ENCODE measurements around the gene EMP1.

DNA sequence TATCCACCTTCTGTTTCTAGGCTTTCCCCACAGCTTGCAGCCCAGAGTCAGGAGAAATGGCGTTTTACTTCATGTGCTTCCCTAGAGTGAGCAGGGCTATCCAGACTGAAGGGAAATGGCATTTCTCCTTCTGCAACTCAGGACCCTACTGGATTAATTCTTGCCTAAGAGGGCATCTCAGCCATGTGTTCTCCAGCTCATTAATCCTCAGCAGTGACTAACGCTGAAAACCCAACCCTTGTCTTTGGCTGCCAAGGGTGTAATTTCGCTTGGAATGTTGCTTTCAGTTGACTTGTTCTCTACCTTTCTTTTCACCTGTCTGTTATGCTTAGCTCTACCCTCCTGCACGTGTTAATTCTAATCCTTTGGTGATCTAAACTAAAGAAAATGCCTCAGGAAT, 21.0 kb upstream of the EMP1 start:
- TF ChIP-seq CSDC2 (CRISPR knock-in tag; IDR thresholded peaks at IDR 0.05) (no peak), PATZ1 (CRISPR knock-in tag; IDR thresholded peaks at IDR 0.05; ENCODE audit: borderline replicate concordance) (no peak), ZNF8 (CRISPR knock-in tag; IDR thresholded peaks at IDR 0.05) (no peak), ARNTL (CRISPR knock-in tag; IDR thresholded peaks at IDR 0.05; ENCODE audit: borderline replicate concordance, low read depth) (no peak), OSR1 (CRISPR knock-in tag; IDR thresholded peaks at IDR 0.05) (no peak), GLIS3 (CRISPR knock-in tag; IDR thresholded peaks at IDR 0.05) (no peak), ZFP30 (CRISPR knock-in tag; IDR thresholded peaks at IDR 0.05) (no peak)

All from SK-N-SH treated with all-trans-retinoic acid at 6 μM for 48 hours (cell line).